Posterior vena cava (tissue), 2 donors: ENCODE data around the gene RGPD3. TPM values are rescaled to one million over a fixed set of nuclear protein-coding genes. Genes with fewer than 3 reads are reported as not detected.
"Not testable (repeated sequence)": the region's sequence is repeated elsewhere in the genome, so short reads cannot be mapped to it uniquely, and the experiment has no call there.

ENCODE experiments used
- DNase-seq: peaks from one replicate; pipeline ENCODE4 v3.0.0-alpha.2; 2020; ENCODE audit warnings: low spot score
- intact Hi-C, 2 donors: fragments of 100-400 bp; cut with DNase I; formaldehyde crosslinking; loops; one replicate each; pipeline versions ENCODE4 v1.14.1 to v1.14.2; 2022 to 2023
- total RNA-seq, 2 donors: library from RNA; stranded (reverse); fragmentation: NEBNext Ultra II Directional; extraction: Animal tissue kit (Norgen Biotek cat#: 25700); gene quantifications; one replicate each; pipeline ENCODE4 v1.2.1, GENCODE V29; 2021
- donor health status: DM: yes; HTN: yes; CAD: no.
- donor health status: DM: yes; HTN: yes; CAD: no.

The RGPD3 gene
- total RNA-seq, 2 donors from 2014 or later, result 0.14 TPM; not detected in 1

- intact Hi-C loops, DNase-seq: not testable (repeated sequence)
Observed at GRCh38 chr2:106487386-106488191, 19.4 kb upstream of the RGPD3 start.

GRCh38 chr2:106486551-106487385, 18.6 kb upstream of the RGPD3 start, which contains the start of gene CD8B2:
Gene CD8B2, plus strand, starts transcription at chr2:106487364. Its CDS starts 63 bp downstream, at chr2:106487427.
- DNase-seq, intact Hi-C loops: not testable (repeated sequence)

DNA sequence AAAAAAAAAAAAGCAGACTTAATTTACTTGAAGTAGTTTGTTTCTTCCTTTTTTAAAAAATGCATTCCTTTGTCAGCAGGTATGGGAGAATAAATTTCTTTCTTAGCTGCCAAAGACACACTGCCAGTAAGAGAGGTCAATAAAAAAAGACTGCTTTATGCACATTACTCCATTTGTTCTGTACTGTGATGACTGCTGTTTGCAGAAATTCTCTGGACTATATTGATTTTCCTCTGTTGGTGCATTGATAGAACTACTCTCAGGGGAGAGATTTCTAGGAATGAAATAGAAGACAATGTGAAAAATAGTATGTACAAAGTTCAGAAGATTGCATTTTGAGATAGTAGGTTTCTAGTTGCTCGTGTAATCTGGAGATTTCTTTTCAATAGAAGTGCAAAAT, 11.3 kb upstream of the RGPD3 start:
- intact Hi-C loops, DNase-seq: not testable (repeated sequence)

DNA sequence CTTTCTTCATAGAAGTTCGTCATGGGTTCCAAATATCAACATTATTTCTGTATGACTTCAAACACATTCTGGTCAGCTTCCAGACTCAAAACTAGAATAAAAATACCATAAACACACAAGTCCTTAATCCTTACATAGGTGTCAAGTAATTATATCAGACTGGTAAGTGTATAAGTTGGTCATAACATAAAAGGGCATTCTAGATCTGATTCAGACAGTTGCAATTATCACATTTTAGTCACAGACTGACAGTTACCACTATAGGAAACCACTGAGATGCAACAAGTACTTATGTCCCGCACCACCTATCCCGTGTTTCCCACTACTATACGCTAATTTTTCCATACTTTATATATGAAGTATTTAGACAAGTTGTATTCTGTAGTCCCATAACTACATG, 9.4 kb upstream of the RGPD3 start:
- DNase-seq, intact Hi-C loops: not testable (repeated sequence)

DNA sequence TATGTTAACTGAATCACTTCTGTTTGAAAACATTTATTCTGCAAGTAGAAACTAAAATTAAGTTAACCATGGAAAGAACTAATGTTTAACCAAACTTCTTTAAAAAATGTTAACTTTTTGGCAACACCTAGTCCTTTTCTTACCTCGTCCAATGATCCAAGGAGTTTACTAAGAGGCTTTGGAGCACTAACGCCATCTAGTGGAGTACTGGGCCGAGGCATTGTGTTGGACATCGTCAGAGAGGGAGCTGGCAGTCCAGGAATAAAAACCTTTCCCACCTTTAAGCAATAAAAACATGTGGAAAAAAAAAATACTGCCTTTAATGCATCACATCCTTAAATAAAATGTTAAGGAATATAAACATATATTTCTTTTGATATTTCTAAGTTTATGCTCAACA, 2.4 kb upstream of the RGPD3 start:
- DNase-seq, intact Hi-C loops: not testable (repeated sequence)

GRCh38 chr2:106467516-106467915, 697 bp downstream of the RGPD3 start:
- intact Hi-C loops, DNase-seq: not testable (repeated sequence)

GRCh38 chr2:106461882-106462281, 6.3 kb downstream of the RGPD3 start:
- DNase-seq, intact Hi-C loops: not testable (repeated sequence)

- intact Hi-C loops, DNase-seq: not testable (repeated sequence)
Observed at GRCh38 chr2:106390680-106391079, 77.5 kb downstream of the RGPD3 start.

- DNase-seq, intact Hi-C loops: not testable (repeated sequence)
Observed at GRCh38 chr2:106388814-106389410, 79.3 kb downstream of the RGPD3 start.

DNA sequence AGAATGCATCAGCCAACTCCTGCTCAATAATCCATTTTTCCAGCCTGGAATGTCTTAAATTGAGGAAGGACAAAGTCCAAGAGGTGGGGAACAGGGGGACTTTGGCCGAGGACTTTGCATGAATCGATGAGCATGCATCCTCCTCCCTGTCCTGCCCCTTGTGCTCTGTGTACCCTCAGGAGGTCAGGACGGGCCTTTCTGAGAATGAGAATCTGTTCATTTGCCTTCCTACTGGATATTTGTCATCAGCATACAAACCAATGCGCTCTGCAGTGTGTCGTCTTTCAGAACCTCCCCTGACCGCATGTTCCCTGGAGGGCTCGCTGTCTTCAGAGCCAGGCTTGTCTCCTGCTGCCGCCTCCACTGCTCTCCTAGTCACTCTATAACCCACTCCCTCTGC, 83.7 kb downstream of the RGPD3 start:
- DNase-seq, intact Hi-C loops: not testable (repeated sequence)

- intact Hi-C loops, DNase-seq: not testable (repeated sequence)
Observed at GRCh38 chr2:106381867-106382266, 86.3 kb downstream of the RGPD3 start.

DNA sequence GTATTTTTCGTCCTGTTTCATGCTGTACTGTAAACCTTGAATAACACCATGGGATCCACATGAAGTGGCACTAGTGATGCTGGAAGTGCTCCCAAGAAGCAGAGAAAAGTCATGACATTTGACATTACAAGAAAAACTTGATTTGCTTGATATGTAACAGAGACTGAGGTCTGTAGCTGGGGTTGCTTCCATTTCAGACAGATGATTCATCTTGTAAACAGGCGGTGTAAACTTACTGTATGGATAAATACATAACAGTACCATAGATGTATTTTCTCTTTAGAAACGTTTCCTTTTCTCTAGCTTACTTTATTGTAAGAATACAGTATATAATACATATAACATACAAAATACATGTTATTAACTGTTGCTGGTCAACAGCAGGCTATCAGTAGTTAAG, 88.6 kb downstream of the RGPD3 start:
- DNase-seq, result not testable (repeated sequence)

GRCh38 chr2:106369182-106369581, 99.0 kb downstream of the RGPD3 start:
- DNase-seq, intact Hi-C loops: not testable (repeated sequence)

More for the DNA sequence above, 88.6 kb downstream of the RGPD3 start:
- intact Hi-C loops, result not testable (repeated sequence)

DNA sequence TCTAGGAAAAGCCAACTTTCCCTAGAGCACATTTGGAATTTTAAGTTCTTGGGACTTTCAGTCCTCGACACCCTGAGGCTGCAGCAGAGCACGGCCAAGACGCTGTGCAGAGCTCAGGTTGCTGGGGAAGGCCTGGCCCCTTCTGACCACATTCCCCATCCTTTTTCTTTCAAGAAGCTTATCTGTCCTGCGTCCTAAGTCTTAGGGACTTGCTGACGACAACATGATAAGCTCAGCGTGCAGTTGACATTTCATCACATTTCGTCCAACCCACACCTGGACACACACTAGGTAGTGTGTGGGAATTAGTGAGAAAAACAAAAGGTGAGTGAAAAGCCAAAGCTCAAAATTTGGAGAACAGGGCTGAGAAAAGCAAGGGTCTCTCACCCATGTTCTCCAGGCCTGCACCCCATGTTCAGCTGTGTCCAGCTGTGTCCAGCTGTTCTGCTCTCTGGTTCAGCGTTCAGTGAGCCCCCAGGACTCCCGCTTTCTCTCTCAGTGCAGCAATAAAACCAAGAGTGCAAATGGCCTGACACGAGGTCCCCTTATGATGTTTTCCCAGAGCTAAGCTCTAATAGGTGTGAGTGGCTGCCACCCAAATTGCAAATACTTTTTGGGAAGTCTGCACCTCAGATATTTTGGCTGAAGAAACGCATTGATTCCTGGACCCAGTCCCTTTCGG, 101.9 kb downstream of the RGPD3 start:
- intact Hi-C loops, result no loop called here
- no peak for DNase-seq

DNA sequence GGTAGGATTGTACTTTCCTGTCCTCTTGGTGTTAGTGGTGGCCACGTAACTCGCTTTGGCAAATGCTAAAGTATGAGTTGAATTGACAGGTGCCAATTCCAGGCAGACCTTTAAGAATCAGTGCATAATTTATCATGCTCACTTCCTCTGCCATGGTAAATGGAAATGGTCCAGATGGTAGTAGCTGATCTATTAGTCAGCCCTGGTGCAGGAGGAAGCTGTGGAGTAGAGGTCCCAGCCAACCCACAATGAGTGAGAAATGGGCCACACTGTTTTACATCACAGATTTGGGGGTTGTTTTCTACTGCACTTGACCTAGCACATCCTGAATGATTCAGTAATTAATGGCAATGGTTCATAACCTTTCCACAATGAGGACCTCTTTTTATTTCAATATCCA, 104.4 kb downstream of the RGPD3 start:
- intact Hi-C loops, result no loop called here
- DNase-seq, result no peak

DNA sequence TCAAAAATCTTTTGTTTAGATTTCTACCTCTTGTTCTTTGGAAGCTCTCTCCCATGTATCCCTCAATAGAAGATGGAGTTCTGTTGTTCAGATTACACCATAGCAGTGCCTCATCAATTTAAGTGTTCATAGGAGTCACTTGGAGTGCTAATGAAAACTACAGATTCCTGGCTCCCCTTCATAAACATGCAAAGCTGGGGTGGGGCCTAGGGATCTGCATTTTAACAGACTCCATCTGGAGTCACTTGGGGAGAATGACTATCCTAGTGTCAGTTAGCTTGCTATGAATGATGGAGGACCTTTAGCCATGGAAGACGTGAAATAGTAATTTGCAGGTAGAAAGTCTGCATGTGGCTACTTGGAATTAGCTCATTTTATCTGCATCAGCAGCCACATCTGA, 105.4 kb downstream of the RGPD3 start:
- intact Hi-C loops, result no loop called here
- no peak for DNase-seq

DNA sequence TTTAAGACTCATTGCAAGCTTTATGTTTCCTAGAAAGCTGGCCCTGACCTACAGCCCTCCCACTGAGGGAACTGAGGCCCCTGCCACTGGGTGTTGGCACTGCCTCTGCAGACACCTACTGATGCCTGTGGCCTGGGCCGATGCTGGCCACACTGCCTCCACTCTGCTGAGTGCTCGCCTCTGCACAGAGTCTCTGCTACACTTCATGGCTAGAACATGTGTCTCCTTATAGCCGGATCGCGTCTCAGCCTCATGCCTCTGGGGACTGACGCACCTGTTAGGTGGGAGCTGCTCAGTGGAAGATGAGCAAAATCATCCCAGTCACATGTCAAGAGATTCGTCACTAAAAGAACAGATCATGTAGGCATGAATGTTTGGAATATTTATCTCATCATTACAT, 108.7 kb downstream of the RGPD3 start:
- intact Hi-C loops, result no loop called here
- no peak for DNase-seq

DNA sequence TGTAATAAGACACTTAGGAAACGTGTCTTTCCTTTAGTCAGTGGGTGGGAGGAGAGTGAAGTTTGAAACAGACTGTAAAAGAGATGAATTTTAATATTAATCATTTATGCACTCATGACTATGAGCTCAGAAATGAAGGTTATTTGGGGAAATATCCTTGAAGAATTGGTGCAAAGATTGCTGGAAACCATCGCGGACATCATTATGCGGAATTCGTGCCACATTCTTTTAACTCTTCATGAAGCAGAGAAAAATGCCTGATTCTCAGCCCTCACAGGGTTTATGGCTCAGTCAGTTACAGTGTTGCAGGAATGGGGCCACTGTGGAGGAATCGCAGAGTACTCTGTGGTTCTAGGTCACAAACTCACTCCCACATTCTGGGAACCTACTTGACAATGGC, 109.7 kb downstream of the RGPD3 start:
- DNase-seq, result no peak
- intact Hi-C loops, result no loop called here

DNA sequence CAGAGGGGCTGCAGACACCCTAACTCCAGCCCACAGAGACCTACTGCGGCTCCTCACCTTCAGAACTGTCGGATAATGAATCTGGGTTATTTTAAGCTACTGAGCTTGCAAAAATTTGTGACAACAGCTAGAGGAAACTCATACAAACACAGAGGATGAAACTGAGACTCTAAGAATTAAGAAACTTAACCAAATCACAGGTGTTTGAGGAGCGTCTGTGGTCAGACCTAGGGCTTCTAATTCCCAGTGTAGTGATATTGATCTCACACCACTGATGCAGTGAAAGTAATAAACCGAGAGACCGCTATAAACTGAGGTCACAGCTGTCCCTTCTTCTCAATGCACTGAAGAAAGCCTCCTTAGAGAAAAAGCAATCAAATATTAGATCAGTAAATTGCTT, 110.1 kb downstream of the RGPD3 start:
- no peak for DNase-seq
- intact Hi-C loops, result no loop called here
